ENCODE results near the gene CHST12.

CHST12 gene

GRCh38 chr7:2476776-2477446 lies 73.5 kb downstream of the CHST12 start:
- in situ Hi-C loops (cut with MboI; ENCODE audit: low sequenced_read_pairs), result no loop called here

DNA sequence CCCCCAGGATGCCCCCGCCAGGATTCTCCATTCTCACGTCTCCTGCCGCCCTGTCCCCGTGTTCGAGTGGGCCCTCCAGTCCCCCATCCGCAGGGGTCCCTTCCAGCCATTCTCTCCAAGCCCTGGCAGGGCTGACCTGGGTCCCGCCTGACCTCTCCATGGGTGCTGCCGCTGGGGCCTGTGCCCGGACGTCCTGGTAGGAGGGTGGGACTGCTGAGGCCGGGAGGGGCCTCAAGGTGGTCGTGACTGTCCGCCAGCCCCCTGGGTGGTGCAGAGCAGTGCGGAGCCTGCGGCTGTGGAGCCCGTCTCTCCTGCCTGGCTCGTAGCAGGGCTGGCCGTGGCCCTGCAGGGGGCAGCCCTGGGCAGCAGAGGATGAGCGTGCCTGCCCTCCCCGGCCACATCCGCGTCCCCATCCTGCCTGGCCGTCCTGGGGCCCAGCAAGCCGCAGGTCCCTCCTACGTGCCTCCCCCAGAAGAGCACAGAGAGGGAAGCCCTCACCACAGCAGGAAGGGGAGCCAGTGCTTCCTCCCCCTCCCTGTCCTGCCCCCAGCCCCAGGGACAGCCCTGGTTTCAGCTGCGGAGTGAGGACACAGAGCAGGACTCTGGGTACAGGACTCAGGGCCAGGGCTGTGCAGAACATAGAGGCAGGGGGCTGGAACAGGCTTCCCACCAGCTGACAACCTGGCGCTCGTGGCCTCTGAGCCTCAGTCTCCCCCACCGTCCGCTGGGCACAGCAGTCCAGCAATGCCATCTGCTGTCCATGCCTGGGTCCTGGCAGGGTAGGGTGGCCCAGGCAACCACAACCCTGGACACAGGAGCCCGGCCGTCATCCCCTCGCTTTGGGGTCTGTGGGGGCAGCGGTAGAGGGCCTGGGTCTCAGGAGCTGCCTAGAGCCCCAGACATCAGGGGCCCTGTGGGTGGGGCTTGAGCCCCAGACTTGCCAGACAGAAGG lies 74.3 kb downstream of the CHST12 start:
- in situ Hi-C loops (cut with MboI; ENCODE audit: low sequenced_read_pairs), result no loop called here

DNA sequence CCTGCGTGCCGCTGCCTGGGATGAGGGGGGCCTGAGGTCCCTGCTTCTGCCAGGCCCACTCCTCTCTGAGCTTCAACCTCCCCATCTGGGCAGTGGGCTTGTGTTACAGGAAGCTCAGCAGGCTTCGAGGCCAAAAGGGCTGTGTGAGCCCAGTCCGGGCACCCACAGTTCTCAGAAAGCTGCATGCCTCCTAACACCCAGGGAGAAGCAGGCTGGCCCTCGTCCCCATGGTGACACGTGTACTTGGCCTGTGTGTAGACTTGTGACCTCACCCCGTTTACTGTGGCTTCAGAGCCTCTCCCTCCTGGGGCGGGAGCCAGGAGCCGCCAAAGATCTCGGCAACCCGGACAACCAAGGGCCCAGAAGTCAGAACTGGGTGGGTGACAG lies 75.0 kb downstream of the CHST12 start:
- in situ Hi-C loops (cut with MboI; ENCODE audit: low sequenced_read_pairs), result no loop called here

GRCh38 chr7:2478800-2479199 lies 75.4 kb downstream of the CHST12 start:
- in situ Hi-C loops (cut with MboI; ENCODE audit: low sequenced_read_pairs), result no loop called here

GRCh38 chr7:2479276-2480069 lies 76.1 kb downstream of the CHST12 start:
- in situ Hi-C loops (cut with MboI; ENCODE audit: low sequenced_read_pairs), result no loop called here

DNA sequence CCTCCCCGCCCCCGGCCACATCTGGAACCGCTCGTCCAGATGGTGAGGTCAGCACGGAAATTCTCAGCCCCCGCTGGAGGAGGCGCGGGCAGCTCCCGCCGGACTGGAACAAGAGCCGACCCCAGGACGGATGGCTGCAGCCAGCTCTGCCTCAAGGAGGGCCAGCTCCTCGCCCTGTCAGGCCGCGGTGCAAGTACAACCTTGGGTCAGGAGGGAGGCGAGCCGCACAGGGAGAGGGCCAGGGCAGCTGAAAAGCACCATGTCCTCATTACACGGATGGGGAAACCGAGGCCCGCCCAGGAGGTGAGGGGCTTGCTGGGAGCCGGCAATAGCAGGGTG lies 76.6 kb downstream of the CHST12 start:
- in situ Hi-C loops (cut with MboI; ENCODE audit: low sequenced_read_pairs), result no loop called here

GRCh38 chr7:2481195-2481594 lies 77.8 kb downstream of the CHST12 start:
- in situ Hi-C loops (cut with MboI; ENCODE audit: low sequenced_read_pairs), result no loop called here

DNA sequence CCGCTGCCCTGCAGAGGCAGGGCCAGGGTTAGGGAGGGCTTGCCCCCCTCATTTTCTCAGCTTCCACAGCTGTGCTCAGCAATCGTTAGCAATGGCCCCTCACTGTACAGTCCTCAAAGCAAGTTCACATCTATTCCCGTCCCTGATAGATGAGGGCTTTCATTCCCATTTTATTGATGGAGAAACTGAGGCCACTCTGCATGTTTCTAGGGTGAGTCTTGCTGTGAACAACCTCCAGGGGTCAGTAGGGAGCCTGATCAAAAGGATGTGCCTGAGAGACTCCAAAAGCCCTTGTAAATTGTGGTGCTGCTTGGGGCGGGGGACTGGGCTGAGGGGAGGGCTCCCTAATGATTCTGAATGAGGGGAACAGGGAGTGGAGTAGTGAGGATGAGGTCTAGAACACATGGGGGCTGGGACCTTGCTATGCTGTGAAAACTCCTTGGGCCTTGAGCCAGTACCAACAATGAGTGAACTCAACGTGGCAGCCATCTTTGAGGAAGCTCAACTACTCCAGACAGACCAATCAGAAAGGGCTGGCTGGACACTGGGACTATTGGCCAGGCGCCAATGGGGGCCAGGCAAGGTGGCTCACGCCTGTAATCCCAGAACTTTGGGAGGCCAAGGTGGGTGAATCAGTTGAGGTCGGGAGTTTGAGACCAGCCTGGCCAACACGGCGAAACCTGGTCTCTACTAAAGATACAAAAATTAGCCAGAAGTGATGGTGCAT lies 79.5 kb downstream of the CHST12 start:
- in situ Hi-C loops (cut with MboI; ENCODE audit: low sequenced_read_pairs), result no loop called here

DNA sequence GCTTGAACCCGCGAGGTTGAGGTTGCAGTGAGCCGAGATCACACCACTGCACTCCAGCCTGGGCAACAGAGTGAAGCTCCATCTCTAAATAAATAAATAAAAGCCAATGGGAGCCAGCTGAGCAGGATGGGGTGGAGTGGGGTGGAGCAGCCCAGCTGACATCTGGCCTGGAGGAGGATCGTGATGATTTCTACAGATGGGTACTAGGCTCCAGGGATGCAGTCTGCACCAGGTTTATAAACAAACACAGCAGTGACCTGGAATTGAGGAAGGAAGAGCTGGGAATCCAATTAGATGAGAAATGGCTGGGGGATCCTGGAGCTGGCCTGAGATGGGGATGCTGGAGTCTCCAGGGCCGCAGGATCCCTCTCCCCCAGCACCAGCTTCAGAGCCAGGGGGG lies 80.1 kb downstream of the CHST12 start:
- in situ Hi-C loops (cut with MboI; ENCODE audit: low sequenced_read_pairs), result no loop called here

GRCh38 chr7:2484868-2485267 lies 81.5 kb downstream of the CHST12 start:
- in situ Hi-C loops (cut with MboI; ENCODE audit: low sequenced_read_pairs), result no loop called here

GRCh38 chr7:2487586-2488271 lies 84.3 kb downstream of the CHST12 start:
- in situ Hi-C loops (cut with MboI; ENCODE audit: low sequenced_read_pairs), result no loop called here

- in situ Hi-C loops (cut with MboI; ENCODE audit: low sequenced_read_pairs), result no loop called here
These were observed 84.8 kb downstream of the CHST12 start for GRCh38 chr7:2488272-2488645.

DNA sequence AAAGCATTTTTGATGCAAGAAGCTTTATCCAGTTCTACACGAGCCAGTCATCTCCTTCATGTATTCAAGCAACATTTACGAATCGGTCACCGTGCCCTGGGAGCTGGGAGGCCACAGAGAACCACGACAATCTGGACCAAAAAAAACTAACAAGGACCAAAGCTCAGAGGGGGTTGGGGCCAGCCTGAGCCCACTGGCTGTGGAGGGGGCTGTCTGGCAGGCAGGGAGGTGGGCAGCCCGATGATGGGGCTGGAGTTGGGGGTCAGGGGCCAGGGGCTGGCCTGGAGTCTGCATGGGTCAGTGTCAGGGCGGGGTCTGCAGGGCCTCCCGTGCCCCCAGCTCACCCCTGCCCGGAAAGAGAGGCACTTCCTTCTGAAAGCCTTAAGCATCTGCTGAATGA lies 85.3 kb downstream of the CHST12 start:
- in situ Hi-C loops (cut with MboI; ENCODE audit: low sequenced_read_pairs), result no loop called here

DNA sequence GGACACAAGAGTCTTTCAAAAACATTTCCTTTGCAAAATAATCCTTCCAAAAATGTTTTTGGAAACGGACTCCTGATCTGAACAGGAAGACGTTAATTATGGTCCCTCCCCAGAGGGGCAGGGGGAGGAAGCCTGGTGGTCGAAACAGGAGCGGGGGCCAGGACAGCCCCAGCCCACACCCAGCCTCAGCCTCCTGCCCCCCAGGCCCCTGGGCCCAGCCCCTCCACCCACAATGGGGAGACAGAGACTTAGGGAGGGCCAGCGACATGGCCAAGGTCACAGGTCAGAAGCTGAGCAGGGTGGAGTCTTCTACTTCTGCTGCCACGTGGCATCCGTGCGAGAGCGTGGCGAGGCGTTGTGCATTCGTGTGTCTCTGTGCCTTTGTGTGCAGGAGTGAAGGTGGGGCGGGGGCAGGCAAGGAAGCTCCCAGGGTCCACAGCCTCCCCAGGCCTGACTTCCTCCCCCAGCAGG lies 86.8 kb downstream of the CHST12 start:
- in situ Hi-C loops (cut with MboI; ENCODE audit: low sequenced_read_pairs), result no loop called here

DNA sequence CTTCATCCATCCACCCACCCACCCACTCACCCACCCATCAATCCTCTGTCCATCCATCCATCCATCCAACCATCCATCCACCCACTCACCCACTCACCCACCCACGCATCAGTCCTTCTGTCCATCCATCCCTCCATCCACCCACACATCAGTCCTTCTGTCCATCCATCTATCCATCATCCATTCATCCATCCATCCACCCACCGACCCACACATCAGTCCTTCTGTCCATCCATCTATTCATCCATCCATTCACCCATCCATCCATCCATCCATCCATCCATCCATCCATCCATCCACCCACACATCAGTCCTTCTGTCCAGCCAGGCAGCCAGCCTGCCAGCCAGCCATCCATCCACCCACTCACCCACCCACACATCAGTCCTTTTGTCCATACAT lies 88.6 kb downstream of the CHST12 start:
- in situ Hi-C loops (cut with MboI; ENCODE audit: low sequenced_read_pairs), result no loop called here

DNA sequence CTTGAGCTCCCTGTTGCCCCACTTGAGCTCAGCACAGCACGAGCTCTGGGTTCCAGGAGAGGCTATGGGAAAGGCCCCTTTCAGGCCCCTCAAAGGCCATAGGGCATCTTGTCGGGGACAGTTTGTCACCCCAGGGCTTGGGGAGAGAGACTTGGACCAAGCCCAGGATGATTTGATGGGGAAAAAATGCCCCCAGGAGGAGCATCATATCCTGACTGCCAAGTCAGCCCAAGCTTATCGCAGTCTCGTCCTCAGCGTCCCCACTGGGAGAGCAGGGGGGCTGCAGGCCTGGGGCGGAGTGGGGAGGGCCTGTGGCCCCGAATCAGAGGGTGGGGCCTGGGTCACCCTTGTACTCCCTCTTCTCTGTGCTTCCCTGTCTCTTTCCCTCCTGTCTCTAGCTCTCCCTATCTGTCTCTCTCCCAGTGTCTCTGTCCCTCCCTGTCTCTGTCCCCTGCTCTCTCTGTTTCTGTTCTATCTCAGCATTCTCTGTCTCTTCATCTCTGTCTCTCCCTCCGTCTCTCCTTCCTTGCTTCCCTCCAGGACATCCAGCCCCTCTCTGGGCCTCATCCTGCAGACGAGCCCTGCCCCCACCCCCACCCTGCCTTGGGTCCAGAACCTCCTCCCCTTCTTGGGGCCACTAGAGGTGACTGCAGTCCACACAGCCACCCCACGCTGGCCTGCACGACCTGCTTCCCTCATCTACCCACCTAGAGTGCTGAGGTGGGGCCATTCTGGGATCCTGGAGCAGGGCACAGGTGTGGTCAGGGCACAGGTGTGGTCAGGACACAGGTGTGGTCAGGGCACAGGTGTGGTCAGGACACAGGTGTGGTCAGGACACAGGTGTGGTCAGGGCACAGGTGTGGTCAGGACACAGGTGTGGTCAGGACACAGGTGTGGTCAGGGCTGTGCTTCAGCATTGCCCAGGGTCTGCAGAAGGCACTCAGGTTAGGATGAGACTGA lies 90.1 kb downstream of the CHST12 start:
- in situ Hi-C loops (cut with MboI; ENCODE audit: low sequenced_read_pairs), result no loop called here

DNA sequence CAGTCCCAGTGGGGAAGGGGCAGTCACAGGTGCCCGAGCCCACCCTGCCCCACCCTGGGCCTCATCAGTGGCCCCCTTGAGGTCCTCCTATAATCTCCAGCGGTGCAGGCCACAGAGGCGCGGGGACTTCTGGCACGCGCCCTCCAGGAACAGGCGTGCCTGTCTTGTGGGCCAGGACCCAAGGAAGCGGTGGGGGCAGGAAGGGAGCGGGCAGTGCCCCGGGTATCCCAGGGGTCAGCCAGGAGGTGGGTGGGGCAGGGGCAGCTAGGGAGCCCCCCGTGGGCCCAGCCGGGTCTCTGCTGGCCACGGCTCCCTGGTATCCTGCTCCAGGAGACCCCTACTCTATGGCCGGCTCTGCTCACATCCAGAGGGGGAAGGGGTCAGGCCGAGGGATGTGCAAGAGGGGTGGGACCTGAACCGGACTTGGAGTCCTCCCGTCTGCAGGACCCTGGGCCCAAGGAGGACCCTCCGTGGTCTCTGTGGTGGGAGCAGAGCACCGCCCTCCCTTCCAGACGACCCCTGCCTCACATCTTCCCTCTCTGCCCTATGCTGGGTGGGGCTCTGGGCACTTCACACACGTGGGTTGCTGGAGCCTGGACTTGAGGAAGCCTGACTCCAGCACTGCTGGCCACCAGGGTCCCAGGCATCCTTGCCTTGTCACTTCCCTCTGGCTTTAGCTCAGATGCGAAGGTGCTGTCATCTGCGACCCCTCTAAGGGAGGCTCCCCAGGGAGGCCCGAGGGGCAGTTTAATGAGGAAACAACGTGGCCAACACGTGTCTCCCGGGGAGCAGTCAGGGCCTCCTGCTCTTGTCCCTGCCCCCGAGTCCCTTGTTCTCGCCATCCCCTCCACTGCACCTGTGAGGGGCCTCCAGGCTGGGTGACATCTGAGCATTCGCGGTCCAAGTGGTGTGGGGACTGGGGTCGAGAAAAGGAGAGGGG lies 91.0 kb downstream of the CHST12 start:
- in situ Hi-C loops (cut with MboI; ENCODE audit: low sequenced_read_pairs), result no loop called here

Measured in HL-60/S4 treated with retinoic acid at 250 ng/mL for 4 days and 3 days (cell line).